GM23338 (cell line): ENCODE measurements around the gene ROR1. TPM values are rescaled to one million over a fixed set of nuclear protein-coding genes. Genes with fewer than 3 reads are reported as not detected.
A peak's percentile ranks its signal among the peaks of the same experiment; 100 is the strongest.

ENCODE experiments used
- ATAC-seq: fragments of 200-7000 bp; cut with Tn5 transposase; 3 replicates; pipeline ENCODE4 v1.9.1; 2020
- DNase-seq: peaks from one replicate; pipeline ENCODE4 v3.0.0-alpha.2; 2015; ENCODE audit warnings: low spot score
- H2AFZ ChIP-seq: fragments of 200-600 bp; sonication (generic); 2 replicates; pipeline ENCODE4 v1.8.0; 2016; ENCODE audit warnings: antibody characterized with exemption, mild to moderate bottlenecking, moderate library complexity
- H3F3A ChIP-seq: fragments of 200-600 bp; sonication (generic); replicated peaks from 2 replicates; pipeline ENCODE4 v1.8.0; 2017; ENCODE audit warnings: antibody characterized with exemption, mixed run types, low read depth
- H3K27ac ChIP-seq: fragments of 200-600 bp; sonication (generic); 2 replicates; pipeline ENCODE4 v1.6.1; 2016; ENCODE audit warnings: low read depth
- H3K27me3 ChIP-seq: fragments of 200-600 bp; sonication (generic); 2 replicates; pipeline ENCODE4 v1.8.0; 2016; ENCODE audit warnings: mild to moderate bottlenecking, mixed run types, moderate library complexity; ENCODE audit not compliant: insufficient read depth
- H3K36me3 ChIP-seq: fragments of 200-600 bp; sonication (generic); 2 replicates; pipeline ENCODE4 v1.8.0; 2016; ENCODE audit warnings: mild to moderate bottlenecking; ENCODE audit not compliant: insufficient read depth
- H3K4me1 ChIP-seq: fragments of 200-600 bp; sonication (generic); 2 replicates; pipeline ENCODE4 v1.8.0; 2016; ENCODE audit warnings: mild to moderate bottlenecking, moderate library complexity; ENCODE audit not compliant: insufficient read depth
- H3K4me2 ChIP-seq: fragments of 200-600 bp; sonication (generic); 2 replicates; pipeline ENCODE4 v1.7.1; 2017; ENCODE audit warnings: mixed run types
- H3K4me3 ChIP-seq: fragments of 200-600 bp; sonication (generic); 2 replicates; pipeline ENCODE4 v1.6.1; 2016; ENCODE audit warnings: mixed run types
- H3K79me2 ChIP-seq: fragments of 200-600 bp; sonication (generic); replicated peaks from 2 replicates; pipeline ENCODE4 v1.8.0; 2017; ENCODE audit warnings: mild to moderate bottlenecking; ENCODE audit not compliant: insufficient read depth
- H3K9me2 ChIP-seq: fragments of 200-600 bp; sonication (generic); 2 replicates; pipeline ENCODE4 v1.8.0; 2017; ENCODE audit not compliant: insufficient read depth
- H4K20me1 ChIP-seq: fragments of 200-600 bp; sonication (generic); replicated peaks from 2 replicates; pipeline ENCODE4 v1.8.0; 2017; ENCODE audit warnings: mild to moderate bottlenecking; ENCODE audit not compliant: insufficient read depth
- H3K27ac Mint-ChIP-seq: 2 replicates; pipeline ENCODE4 v1.8.0; 2020; ENCODE audit warnings: inconsistent platforms, mild to moderate bottlenecking, moderate library complexity, mixed read lengths
- H3K27me3 Mint-ChIP-seq: 3 replicates; pipeline ENCODE4 v1.8.0; 2022; ENCODE audit warnings: low read depth, mild to moderate bottlenecking, moderate library complexity, mixed read lengths, inconsistent platforms; ENCODE audit not compliant: insufficient read depth, poor library complexity
- H3K36me3 Mint-ChIP-seq: 3 replicates; pipeline ENCODE4 v1.8.0; 2021; ENCODE audit warnings: low read depth, mild to moderate bottlenecking, inconsistent platforms, moderate library complexity, mixed read lengths
- H3K4me1 Mint-ChIP-seq: 3 replicates; pipeline ENCODE4 v1.8.0; 2020; ENCODE audit warnings: mild to moderate bottlenecking, inconsistent platforms, mixed read lengths
- H3K4me3 Mint-ChIP-seq: 3 replicates; pipeline ENCODE4 v1.8.0; 2021; ENCODE audit warnings: moderate library complexity, mild to moderate bottlenecking, inconsistent platforms, mixed read lengths
- H3K9me3 Mint-ChIP-seq: 3 replicates; pipeline ENCODE4 v1.8.0; 2020; ENCODE audit warnings: moderate library complexity, mild to moderate bottlenecking, inconsistent platforms, mixed read lengths
- CTCF ChIP-seq, 2 experiments: fragments of 200-600 bp in 1 of 2; sonication (generic) in 1 of 2; conservative IDR thresholded peaks; 2 replicates each; pipeline versions ENCODE4 v1.5.1 to v1.6.1; 2016 to 2017; ENCODE audit warnings: antibody characterized with exemption in 2 of 2, low read depth in 2 of 2, mild to moderate bottlenecking in 2 of 2, moderate library complexity in 1 of 2
- ETS1 ChIP-seq: IDR thresholded peaks from 2 replicates; pipeline ENCODE4 v1.6.1; 2016; ENCODE audit warnings: antibody characterized with exemption
- EZH2 ChIP-seq: fragments of 200-600 bp; sonication (generic); IDR thresholded peaks from one replicate; pipeline ENCODE4 v1.8.0; 2017; ENCODE audit warnings: antibody characterized with exemption, mild to moderate bottlenecking, low read depth; ENCODE audit not compliant: unreplicated experiment
- EZH2phosphoT487 ChIP-seq: fragments of 200-600 bp; sonication (generic); IDR thresholded peaks from one replicate; pipeline ENCODE4 v1.8.1; 2018; ENCODE audit warnings: antibody characterized with exemption; ENCODE audit not compliant: unreplicated experiment
- NANOG ChIP-seq: IDR thresholded peaks from 2 replicates; pipeline ENCODE4 v1.6.1; 2016; ENCODE audit warnings: antibody characterized with exemption, borderline replicate concordance
- POLR2AphosphoS5 ChIP-seq: IDR thresholded peaks from 2 replicates; pipeline ENCODE4 v1.6.1; 2016; ENCODE audit warnings: antibody characterized with exemption, low read depth
- STAT1 ChIP-seq: IDR thresholded peaks from one replicate; pipeline ENCODE4 v1.6.1; 2016; ENCODE audit warnings: antibody characterized with exemption; ENCODE audit not compliant: unreplicated experiment
- ZNF331 ChIP-seq: fragments of 250-450 bp; sonication (Bioruptor Pico); IDR thresholded peaks from 2 replicates; pipeline ENCODE4 v1.5.0; 2020; ENCODE audit warnings: low read depth, mild to moderate bottlenecking, moderate library complexity
- ZNF462 ChIP-seq: fragments of 250-450 bp; sonication (Bioruptor Pico); IDR thresholded peaks from 2 replicates; pipeline ENCODE4 v1.5.0; 2020; ENCODE audit warnings: mild to moderate bottlenecking, moderate library complexity
- polyA plus RNA-seq: library from polyadenylated mRNA; unstranded; fragments of >200 nt; fragmentation: Nextera tagmentation; extraction: Ambion mirVana; gene quantifications from 2 replicates; pipeline ENCODE4 v1.2.1, GENCODE V29; 2016
- total RNA-seq: library from RNA; depleted of rRNA; stranded (reverse); fragments of >200 nt; shearing (Covaris generic); gene quantifications from 2 replicates; pipeline ENCODE4 v1.2.3, GENCODE V29; 2014

Gene ROR1
- total and polyA plus RNA-seq, 2 experiments from 2014 or later = 59.7 to 96.0 TPM

- no peak overlapping the region for H3K4me2 ChIP-seq
- H3K36me3 ChIP-seq = peaks cover 7% of the 10 kb centered on the region; the same call in 1 of the 2 replicates
- peaks cover 26% of the 10 kb centered on the region for H3K9me3 Mint-ChIP-seq
- no peak; the same call in 2 of the 3 replicates for ATAC-seq
- H3K4me1 Mint-ChIP-seq = peaks cover 37% of the 10 kb centered on the region
- peak; percentile 26 for DNase-seq
- no peak overlapping the region for H2AFZ ChIP-seq
- H3K27ac ChIP-seq = no peak overlapping the region
- no peaks in the 10 kb centered on the region for H3K79me2 ChIP-seq
- no peaks in the 10 kb centered on the region for H4K20me1 ChIP-seq
- H3K27me3 Mint-ChIP-seq = peaks cover 7% of the 10 kb centered on the region
- no peaks in the 10 kb centered on the region for H3K9me2 ChIP-seq
- peak overlapping the region; percentile 47 for H3K27ac Mint-ChIP-seq
- no peak overlapping the region for H3K4me3 ChIP-seq
- no peak overlapping the region for H3K4me3 Mint-ChIP-seq
- no peaks in the 10 kb centered on the region for H3F3A ChIP-seq
- no peak for TF ChIP-seq STAT1
- peaks cover 59% of the 10 kb centered on the region for H3K36me3 Mint-ChIP-seq
- no peaks in the 10 kb centered on the region for H3K27me3 ChIP-seq
- peaks cover 26% of the 10 kb centered on the region for H3K4me1 ChIP-seq
Observed at GRCh38 chr1:64173336-64173940, 399.6 kb downstream of the ROR1 start.

- Histone ChIP-seq H3K27ac (no peak overlapping the region), H3F3A (no peaks in the 10 kb centered on the region), H3K79me2 (no peaks in the 10 kb centered on the region), H3K4me1 (peaks cover 26% of the 10 kb centered on the region), H3K36me3 (no peaks in the 10 kb centered on the region), H4K20me1 (no peaks in the 10 kb centered on the region), H3K9me2 (no peaks in the 10 kb centered on the region), H3K4me3 (no peak overlapping the region), H3K4me2 (no peak overlapping the region), H2AFZ (no peak overlapping the region), H3K27me3 (no peaks in the 10 kb centered on the region)
- H3K27ac Mint-ChIP-seq = no peak overlapping the region
- H3K27me3 Mint-ChIP-seq = peaks cover 7% of the 10 kb centered on the region
- ATAC-seq (no peak), DNase-seq (no peak)
- H3K36me3 Mint-ChIP-seq = peaks cover 48% of the 10 kb centered on the region
- H3K4me1 Mint-ChIP-seq = peaks cover 33% of the 10 kb centered on the region
- peaks cover 6% of the 10 kb centered on the region for H3K9me3 Mint-ChIP-seq
- H3K4me3 Mint-ChIP-seq = no peak overlapping the region
- no peak for TF ChIP-seq EZH2phosphoT487
- no peak for TF ChIP-seq STAT1
- TF ChIP-seq POLR2AphosphoS5 = no peak
- TF ChIP-seq ZNF462 (CRISPR knock-in tag) = no peak
- no peak for TF ChIP-seq EZH2
- no peak for TF ChIP-seq ETS1
- TF ChIP-seq NANOG = no peak
- TF ChIP-seq ZNF331 = no peak
- TF ChIP-seq CTCF (conservative IDR thresholded peaks at IDR 0.05; ENCODE audit: low read depth in 2 of 2) = no peak
Observed at GRCh38 chr1:64175639-64176038, 401.8 kb downstream of the ROR1 start.
